ENCODE measurements around the gene CEP72.

GRCh38 chr5:616484-617039 lies 4.4 kb downstream of the CEP72 start:
- TF ChIP-seq, protein P1, sequence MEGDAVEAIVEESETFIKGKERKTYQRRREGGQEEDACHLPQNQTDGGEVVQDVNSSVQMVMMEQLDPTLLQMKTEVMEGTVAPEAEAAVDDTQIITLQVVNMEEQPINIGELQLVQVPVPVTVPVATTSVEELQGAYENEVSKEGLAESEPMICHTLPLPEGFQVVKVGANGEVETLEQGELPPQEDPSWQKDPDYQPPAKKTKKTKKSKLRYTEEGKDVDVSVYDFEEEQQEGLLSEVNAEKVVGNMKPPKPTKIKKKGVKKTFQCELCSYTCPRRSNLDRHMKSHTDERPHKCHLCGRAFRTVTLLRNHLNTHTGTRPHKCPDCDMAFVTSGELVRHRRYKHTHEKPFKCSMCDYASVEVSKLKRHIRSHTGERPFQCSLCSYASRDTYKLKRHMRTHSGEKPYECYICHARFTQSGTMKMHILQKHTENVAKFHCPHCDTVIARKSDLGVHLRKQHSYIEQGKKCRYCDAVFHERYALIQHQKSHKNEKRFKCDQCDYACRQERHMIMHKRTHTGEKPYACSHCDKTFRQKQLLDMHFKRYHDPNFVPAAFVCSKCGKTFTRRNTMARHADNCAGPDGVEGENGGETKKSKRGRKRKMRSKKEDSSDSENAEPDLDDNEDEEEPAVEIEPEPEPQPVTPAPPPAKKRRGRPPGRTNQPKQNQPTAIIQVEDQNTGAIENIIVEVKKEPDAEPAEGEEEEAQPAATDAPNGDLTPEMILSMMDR (IDR thresholded peaks at IDR 0.05), result peak in 3 of 6 experiments; percentile 8 to 43 (median 17)
- TF ChIP-seq POLR2A (IDR thresholded peaks at IDR 0.05), result no peak
